MCF 10A (cell line): Measurements from ENCODE around the gene FIBIN. TPM values are rescaled to one million over a fixed set of nuclear protein-coding genes. Genes with fewer than 3 reads are reported as not detected.
"Not testable (repeated sequence)": the region's sequence is repeated elsewhere in the genome, so short reads cannot be mapped to it uniquely, and the experiment has no call there.

ENCODE experiments used
- BruUV-seq: library from RNA; stranded (reverse); fragments of 400-500 nt; replicated peaks from 2 replicates; lab custom pipeline; 2021; lab: Mats Ljungman, UMichigan
- CTCF ChIA-PET: fragments of 300-600 bp; sonication (Branson Sonifier 250); formaldehyde crosslinking; extraction: SDS; loops from one replicate; lab custom pipeline; 2021; ENCODE audit warnings: antibody characterized with exemption, inconsistent platforms; lab: Yijun Ruan, JAX
- POLR2A ChIA-PET: fragments of 300-600, 350-650 bp; sonication (Branson Sonifier 250); formaldehyde crosslinking; extraction: SDS; loops from one replicate; lab custom pipeline; 2020; ENCODE audit warnings: antibody characterized with exemption, inconsistent platforms; lab: Yijun Ruan, JAX
- DNase-seq: peaks from one replicate; pipeline ENCODE4 v3.0.0-alpha.2; 2018; ENCODE audit not compliant: unreplicated experiment
- H3K27ac Mint-ChIP-seq: one replicate; pipeline ENCODE4 v1.8.0; 2022; ENCODE audit warnings: mild to moderate bottlenecking, low read depth, mixed read lengths; ENCODE audit not compliant: unreplicated experiment
- H3K27me3 Mint-ChIP-seq: one replicate; pipeline ENCODE4 v1.8.0; 2022; ENCODE audit warnings: mixed read lengths; ENCODE audit not compliant: insufficient read depth, unreplicated experiment
- H3K36me3 Mint-ChIP-seq: one replicate; pipeline ENCODE4 v1.8.0; 2022; ENCODE audit warnings: mild to moderate bottlenecking, moderate library complexity, mixed read lengths; ENCODE audit not compliant: insufficient read depth, unreplicated experiment
- H3K4me1 Mint-ChIP-seq: one replicate; pipeline ENCODE4 v1.8.0; 2022; ENCODE audit warnings: mixed read lengths; ENCODE audit not compliant: insufficient read depth, unreplicated experiment
- H3K4me3 Mint-ChIP-seq: one replicate; pipeline ENCODE4 v1.8.0; 2022; ENCODE audit warnings: mild to moderate bottlenecking, moderate library complexity, mixed read lengths; ENCODE audit not compliant: unreplicated experiment
- H3K9me3 Mint-ChIP-seq: one replicate; pipeline ENCODE4 v1.8.0; 2022; ENCODE audit warnings: mixed read lengths; ENCODE audit not compliant: unreplicated experiment
- intact Hi-C: fragments of 100-400 bp; cut with micrococcal nuclease; formaldehyde crosslinking; loops from 2 replicates; pipeline ENCODE4 v1.14.1; 2022
- total RNA-seq: library from RNA; stranded (reverse); gene quantifications from 2 replicates; pipeline ENCODE4 v1.2.3, GENCODE V29; 2022
- TF ChIP-seq, protein P1 (sequence below): fragments of 200-600 bp; IDR thresholded peaks from one replicate; pipeline ENCODE4 v1.8.0; 2022; ENCODE audit warnings: antibody characterized with exemption, mild to moderate bottlenecking; ENCODE audit not compliant: unreplicated experiment

Gene FIBIN
- total RNA-seq, 1 experiment from 2014 or later = 5.0 TPM

DNA sequence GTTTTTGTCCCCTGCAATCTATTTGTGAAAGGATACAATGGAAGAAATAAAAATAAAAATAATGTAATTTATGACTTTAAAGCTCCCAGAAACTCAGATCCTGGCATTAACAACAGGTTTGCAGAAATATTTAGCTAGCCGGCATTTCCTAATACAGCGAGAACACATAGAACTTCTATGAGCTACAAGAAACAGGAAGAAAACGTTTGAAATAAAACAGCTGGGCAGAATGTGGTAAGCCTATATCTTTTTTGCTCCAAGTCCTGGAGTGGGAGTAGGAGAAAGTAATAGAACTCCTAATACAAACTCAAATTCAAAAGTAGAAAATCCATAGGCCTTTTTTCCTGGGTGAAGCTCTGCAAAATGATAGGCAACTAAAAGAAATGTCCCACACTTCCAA, 29.6 kb upstream of the FIBIN start:
- no TSS peak for BruUV-seq
- no peak for DNase-seq
- no peaks in the 10 kb centered on the region for H3K9me3 Mint-ChIP-seq
- ChIA-PET CTCF (interaction anchor here (0.5 to 0.7 kb wide), 2 partner anchors 13 to 19 kb away, joined by 3 to 4 read pairs; no protein-coding TSS in a partner anchor), POLR2A (interaction anchor here (1.2 kb wide), 1 partner anchor 283 kb away, joined by 3 read pairs; no protein-coding TSS in a partner anchor)
- H3K4me3 Mint-ChIP-seq = no peak overlapping the region
- no peak overlapping the region for H3K27ac Mint-ChIP-seq
- TF ChIP-seq, protein P1, sequence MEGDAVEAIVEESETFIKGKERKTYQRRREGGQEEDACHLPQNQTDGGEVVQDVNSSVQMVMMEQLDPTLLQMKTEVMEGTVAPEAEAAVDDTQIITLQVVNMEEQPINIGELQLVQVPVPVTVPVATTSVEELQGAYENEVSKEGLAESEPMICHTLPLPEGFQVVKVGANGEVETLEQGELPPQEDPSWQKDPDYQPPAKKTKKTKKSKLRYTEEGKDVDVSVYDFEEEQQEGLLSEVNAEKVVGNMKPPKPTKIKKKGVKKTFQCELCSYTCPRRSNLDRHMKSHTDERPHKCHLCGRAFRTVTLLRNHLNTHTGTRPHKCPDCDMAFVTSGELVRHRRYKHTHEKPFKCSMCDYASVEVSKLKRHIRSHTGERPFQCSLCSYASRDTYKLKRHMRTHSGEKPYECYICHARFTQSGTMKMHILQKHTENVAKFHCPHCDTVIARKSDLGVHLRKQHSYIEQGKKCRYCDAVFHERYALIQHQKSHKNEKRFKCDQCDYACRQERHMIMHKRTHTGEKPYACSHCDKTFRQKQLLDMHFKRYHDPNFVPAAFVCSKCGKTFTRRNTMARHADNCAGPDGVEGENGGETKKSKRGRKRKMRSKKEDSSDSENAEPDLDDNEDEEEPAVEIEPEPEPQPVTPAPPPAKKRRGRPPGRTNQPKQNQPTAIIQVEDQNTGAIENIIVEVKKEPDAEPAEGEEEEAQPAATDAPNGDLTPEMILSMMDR = no peak
- H3K27me3 Mint-ChIP-seq = no peaks in the 10 kb centered on the region
- intact Hi-C loops = no loop called here
- H3K36me3 Mint-ChIP-seq = no peaks in the 10 kb centered on the region
- no peaks in the 10 kb centered on the region for H3K4me1 Mint-ChIP-seq

DNA sequence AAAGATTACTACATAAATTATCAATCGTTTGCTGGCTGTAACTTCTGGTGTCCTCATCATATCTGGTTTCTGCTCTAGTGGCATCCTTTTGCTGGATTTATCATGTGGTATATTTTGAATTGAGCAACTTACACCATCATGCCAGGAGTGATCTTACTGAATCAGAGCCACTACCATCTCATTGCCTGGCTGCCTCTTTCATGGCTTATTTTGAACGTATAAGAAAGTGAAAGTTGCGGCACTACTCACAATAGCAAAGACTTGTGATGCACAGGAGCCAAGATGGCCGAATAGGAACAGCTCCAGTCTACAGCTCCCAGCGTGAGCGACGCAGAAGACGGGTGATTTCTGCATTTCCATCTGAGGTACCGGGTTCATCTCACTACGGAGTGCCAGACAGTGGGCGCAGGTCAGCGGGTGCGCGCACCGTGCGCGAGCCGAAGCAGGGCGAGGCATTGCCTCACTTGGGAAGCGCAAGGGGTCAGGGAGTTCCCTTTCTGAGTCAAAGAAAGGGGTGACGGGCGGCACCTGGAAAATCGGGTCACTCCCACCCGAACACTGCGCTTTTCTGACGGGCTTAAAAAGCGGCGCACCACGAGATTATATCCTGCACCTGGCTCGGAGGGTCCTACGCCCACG, 28.9 kb upstream of the FIBIN start:
- H3K36me3 Mint-ChIP-seq, H3K27ac Mint-ChIP-seq, H3K4me3 Mint-ChIP-seq, H3K27me3 Mint-ChIP-seq, DNase-seq, H3K4me1 Mint-ChIP-seq, intact Hi-C loops, H3K9me3 Mint-ChIP-seq, BruUV-seq: not testable (repeated sequence)
- POLR2A ChIA-PET = interaction anchor here (1.2 kb wide), 1 partner anchor 282 kb away, joined by 3 read pairs; no protein-coding TSS in a partner anchor
- CTCF ChIA-PET = interaction anchor here (0.5 kb wide), 1 partner anchor 19 kb away, joined by 3 read pairs; no protein-coding TSS in a partner anchor

DNA sequence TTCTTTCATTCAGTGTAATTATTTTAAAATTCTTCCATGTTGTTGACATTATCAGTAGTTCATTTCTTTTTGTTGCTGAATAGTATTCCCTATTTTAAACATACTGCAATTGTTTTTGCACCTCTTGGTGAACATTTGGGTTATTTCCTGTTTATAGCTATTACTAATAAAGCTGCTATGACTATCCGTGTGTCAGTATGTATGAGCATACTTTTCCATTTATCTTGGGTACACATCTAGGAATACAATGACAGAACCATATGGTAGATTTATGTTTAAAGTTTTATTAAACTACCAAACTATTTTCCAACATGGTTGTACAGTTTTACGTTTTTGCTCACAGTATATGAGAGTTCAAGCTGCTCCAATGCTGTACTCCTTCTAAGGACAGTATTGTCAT, 22.0 kb upstream of the FIBIN start:
- CTCF ChIA-PET = interaction anchor here (0.7 kb wide), 1 partner anchor 21 kb away, joined by 3 read pairs; no protein-coding TSS in a partner anchor
- H3K4me3 Mint-ChIP-seq = no peak overlapping the region
- TF ChIP-seq, protein P1 = no peak
- DNase-seq = no peak
- H3K27ac Mint-ChIP-seq = no peak overlapping the region
- no peaks in the 10 kb centered on the region for H3K27me3 Mint-ChIP-seq
- no peaks in the 10 kb centered on the region for H3K36me3 Mint-ChIP-seq
- intact Hi-C loops = no loop called here
- H3K9me3 Mint-ChIP-seq = no peaks in the 10 kb centered on the region
- no TSS peak for BruUV-seq
- H3K4me1 Mint-ChIP-seq = no peaks in the 10 kb centered on the region
- POLR2A ChIA-PET = no interaction called here

DNA sequence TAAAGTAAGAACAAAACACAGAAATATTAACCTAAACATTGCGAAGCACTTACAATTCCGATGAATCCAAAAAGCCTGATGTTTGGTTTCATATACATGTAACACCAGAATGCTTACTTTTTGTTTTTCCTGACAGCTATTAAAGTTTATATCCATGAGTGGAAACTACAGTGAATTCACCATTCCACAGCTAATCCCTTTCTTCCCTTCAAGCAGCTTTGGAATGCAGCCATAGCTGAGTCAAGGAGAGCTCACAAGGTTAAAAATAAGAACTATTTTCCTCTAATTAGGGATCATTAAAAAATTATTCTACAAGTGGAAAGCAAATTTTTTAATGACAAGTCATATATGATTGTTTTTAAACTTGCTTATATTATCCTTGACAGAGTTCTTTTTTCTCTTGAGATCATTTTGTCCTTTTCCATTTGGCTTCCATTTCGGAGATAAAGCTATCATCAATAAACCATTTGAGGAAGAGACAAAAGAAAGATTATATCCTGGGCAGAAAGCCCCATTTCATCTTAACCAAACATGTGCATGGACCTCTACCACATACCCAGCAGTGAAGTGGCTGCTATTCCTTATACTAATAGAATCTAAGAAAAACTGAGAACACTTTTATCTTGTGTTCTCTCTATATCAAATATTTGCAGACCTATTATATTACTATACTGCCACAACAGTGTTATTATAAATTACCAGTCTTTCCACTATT, 19.7 kb upstream of the FIBIN start:
- H3K4me1 Mint-ChIP-seq = no peaks in the 10 kb centered on the region
- H3K4me3 Mint-ChIP-seq = no peak overlapping the region
- CTCF ChIA-PET = no interaction called here
- H3K27ac Mint-ChIP-seq = no peak overlapping the region
- TF ChIP-seq, protein P1 = no peak
- intact Hi-C loops = no loop called here
- POLR2A ChIA-PET = interaction anchor here (0.7 kb wide), 1 partner anchor 24 kb away, joined by 4 read pairs; no protein-coding TSS in a partner anchor
- H3K36me3 Mint-ChIP-seq = no peaks in the 10 kb centered on the region
- no peak for DNase-seq
- H3K27me3 Mint-ChIP-seq = no peaks in the 10 kb centered on the region
- no peaks in the 10 kb centered on the region for H3K9me3 Mint-ChIP-seq
- no TSS peak for BruUV-seq
